Spleen (tissue), 7 donors: ENCODE measurements around the gene GRIN2B.

ENCODE experiments used
- CTCF ChIP-seq, 11 experiments: fragments of 200-600 bp in 7 of 11; fragments of 450-650 bp in 4 of 11; sonication (generic) in 4 of 11; IDR thresholded peaks in 8 of 11; conservative IDR thresholded peaks in 3 of 11; 1 replicate in 7 of 11; 2 replicates in 4 of 11; pipeline versions ENCODE4 v1.4.0 to v1.8.0; 2016 to 2021; ENCODE audit warnings: antibody characterized with exemption in 11 of 11, inconsistent platforms in 4 of 11, mild to moderate bottlenecking in 1 of 11
- POLR2A ChIP-seq, 3 donors: fragments of 450-650 bp; IDR thresholded peaks; one replicate each; pipeline ENCODE4 v1.5.1; 2017; ENCODE audit warnings: antibody characterized with exemption in 3 of 3, mild to moderate bottlenecking in 1 of 3
- POLR2AphosphoS5 ChIP-seq, 3 donors: sonication (generic); formaldehyde crosslinking; IDR thresholded peaks; one replicate each; pipeline ENCODE4 v1.5.1; 2017; ENCODE audit warnings: antibody characterized with exemption in 3 of 3
- donor health status: DM: no; HTN: no; CAD: no; lungs with moderate emphysema.
- donor health status: DM: no; HTN: no; CAD: no.
- donor health status: DM: no; HTN: no; CAD: no.

DNA sequence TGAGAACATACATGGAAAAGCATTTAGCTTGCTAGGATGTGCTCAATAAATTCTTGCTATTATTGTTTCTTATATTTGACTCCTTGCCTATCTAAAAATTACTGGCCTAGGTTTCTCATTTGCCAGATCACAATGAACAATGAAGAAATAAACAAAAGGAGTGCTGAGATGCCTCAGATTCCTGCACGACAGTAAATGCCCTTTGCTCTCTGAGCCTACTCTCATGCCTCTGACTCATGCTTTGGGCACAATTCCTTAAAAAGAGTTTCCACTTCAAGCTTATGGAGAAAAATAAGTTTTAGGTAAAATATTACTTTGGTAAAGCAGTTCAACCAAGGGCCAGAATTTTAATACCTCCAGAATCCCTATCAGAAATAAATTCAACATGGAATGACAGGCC is 30.9 kb downstream of the GRIN2B start:
- TF ChIP-seq CTCF (IDR thresholded peaks at IDR 0.05 in 8 of 11, conservative IDR thresholded peaks at IDR 0.05 in 3 of 11) (no peak), POLR2AphosphoS5 (IDR thresholded peaks at IDR 0.05) (no peak), POLR2A (IDR thresholded peaks at IDR 0.05) (no peak)
